NCI-H1417 (cell line): ENCODE measurements around the gene ELP6.

Experiments used
- DNase-seq, 3 experiments: peaks; one replicate each; lab custom pipeline; 2025; lab: John Stamatoyannopoulos, UW

The ELP6 gene, protein sequence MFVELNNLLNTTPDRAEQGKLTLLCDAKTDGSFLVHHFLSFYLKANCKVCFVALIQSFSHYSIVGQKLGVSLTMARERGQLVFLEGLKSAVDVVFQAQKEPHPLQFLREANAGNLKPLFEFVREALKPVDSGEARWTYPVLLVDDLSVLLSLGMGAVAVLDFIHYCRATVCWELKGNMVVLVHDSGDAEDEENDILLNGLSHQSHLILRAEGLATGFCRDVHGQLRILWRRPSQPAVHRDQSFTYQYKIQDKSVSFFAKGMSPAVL

DNA sequence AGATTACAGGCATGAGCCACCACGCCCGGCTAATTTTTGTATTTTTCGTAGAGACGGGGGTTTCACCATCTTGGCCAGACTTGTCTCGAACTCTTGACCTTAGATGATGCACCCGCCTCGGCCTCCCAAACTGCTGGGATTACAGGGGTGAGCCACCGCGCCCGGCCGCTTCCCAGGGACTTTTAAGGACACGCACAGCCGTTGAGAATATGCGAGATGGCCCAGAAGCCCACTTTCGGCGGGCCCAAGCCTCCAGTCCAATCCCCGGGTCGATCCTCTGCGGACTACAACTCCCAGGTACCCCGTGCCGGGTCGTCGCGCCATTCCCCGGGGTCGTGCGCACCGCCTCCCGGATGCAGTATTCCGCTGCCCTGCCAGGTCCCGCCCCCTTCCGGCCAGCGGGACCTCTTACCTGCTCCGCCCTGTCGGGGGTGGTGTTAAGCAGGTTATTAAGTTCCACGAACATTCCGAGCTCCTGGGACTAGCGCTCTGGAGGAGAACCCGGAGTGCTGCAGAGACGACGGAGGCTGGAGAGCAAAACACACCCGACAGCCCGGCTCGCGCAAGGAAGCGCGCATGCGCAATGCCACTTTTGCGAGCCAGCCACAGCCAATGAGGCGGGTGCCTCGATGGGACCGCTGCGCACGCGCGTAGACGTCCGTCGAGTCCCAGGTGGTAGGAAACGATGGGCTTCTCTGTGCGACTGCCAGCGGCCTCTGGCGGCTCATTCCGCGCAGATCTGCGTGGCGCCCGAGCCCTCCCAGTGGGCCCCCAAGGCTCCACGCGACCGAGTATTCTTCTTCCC lies at the start of gene ELP6:
ELP6 (minus strand) TSS at position 588 of the 805 bp plus-strand sequence; CDS start at position 466, 122 bp downstream.
- DNase-seq, result peak; percentile 93 to 97 (median 96)

- no peak for DNase-seq
Observed at GRCh38 chr3:47556351-47556750, 42.8 kb upstream of the ELP6 start.

DNA sequence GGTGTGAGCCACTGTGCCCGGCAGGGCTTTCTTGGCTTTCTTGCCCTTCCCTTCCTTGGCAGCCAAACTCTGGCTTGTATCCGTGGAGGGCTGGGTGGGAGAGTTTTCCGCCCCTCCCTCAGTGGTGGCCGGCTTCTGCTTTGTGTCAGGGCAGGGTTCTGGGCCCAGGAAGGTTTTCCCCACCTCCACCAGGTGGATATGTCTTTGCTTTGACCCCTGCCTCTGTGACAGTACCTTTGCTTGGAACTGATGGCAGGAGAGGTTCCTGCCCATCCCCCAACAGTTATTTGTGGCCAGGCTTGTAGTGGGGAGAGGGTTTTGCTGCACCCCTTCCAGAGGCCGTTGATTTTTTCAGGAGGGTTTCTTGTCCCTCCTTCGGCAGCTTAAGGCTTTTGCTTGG lies 40.8 kb upstream of the ELP6 start:
- DNase-seq, result no peak

- DNase-seq, result no peak
Observed at GRCh38 chr3:47553407-47553806, 39.9 kb upstream of the ELP6 start.

DNA sequence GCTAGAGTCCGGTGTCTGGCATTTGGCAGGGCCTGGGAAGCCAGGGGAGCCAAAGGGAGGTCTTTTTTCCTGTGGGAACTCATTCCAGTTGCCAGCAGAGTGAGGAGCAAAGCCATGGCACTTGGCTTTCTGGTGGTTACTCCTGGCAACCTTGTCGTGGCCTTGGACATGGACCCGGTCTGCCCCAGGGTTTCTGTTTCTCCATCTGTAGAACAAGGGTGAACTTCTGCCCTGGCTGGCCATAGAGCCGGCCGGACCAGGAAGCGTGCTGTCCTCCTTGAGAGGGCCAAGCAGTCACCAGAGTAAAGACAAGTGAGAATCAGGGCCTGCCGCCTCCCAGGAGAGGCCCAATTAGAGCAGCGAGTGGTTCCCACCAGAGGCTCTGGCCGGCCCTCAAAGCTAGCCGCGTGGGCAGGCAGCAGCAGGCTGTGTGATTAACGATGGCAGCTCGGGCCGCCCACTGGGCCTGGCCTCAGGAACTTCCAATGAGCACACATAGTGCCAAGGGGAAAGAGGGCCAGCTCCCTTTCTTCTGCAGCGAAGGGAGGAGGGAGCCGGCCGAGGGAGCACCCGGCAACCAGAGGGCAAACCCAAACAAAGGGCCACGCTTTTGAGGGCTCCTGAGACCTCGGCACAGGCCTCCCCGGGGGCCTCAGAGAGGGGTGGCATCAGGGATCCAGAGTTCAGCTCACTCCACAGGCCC lies 29.1 kb upstream of the ELP6 start:
- DNase-seq, result peak in 2 of 3 experiments; percentile 0

DNA sequence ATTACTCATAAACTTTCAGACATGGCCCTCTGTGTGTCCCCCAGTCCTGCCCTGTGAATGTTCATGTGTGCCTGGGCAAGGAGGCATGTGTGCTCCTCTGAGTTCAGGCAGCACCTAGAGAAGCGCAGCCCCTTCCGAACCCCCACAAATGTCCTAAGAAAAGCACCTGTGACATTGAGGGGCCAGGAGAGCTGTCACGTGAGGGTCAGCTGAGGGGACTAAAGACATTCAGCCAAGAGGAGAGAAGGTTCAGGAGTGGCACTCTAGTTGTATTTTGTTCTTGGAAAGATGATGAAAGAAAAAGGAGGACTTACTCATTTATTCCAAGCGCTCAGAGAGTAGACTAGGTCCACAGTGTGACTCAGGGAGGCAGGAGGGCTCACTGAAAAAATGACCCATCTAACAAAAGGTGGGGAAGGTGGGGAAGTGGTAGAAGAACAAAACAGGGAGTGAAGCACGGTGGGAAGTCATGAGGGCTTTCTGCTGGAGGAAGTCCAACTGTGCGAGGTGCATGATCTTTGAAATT lies 28.1 kb upstream of the ELP6 start:
- DNase-seq, result no peak

DNA sequence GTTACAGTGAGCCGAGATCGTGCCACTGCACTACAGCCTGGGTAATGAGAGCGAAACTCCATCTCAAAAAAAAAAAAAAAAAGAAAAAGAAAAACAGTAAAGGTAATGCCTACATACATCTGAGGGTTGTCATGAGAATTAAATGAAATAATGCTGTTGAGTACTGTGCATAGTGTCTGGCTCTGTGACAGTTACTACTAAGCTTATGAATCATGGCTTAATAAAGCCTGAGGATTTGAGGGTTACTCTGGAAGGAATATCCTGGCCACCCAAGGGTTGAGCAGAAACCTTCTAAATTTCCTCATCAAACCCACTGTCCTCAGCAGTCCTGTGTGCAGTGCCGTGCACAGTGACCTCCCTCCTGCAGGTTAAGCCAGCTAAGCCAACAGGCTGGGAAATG lies 26.8 kb upstream of the ELP6 start:
- DNase-seq, result no peak

- DNase-seq, result no peak
Observed at GRCh38 chr3:47536967-47537366, 23.5 kb upstream of the ELP6 start.

- DNase-seq, result no peak
Observed at GRCh38 chr3:47536221-47536891, 22.8 kb upstream of the ELP6 start.

DNA sequence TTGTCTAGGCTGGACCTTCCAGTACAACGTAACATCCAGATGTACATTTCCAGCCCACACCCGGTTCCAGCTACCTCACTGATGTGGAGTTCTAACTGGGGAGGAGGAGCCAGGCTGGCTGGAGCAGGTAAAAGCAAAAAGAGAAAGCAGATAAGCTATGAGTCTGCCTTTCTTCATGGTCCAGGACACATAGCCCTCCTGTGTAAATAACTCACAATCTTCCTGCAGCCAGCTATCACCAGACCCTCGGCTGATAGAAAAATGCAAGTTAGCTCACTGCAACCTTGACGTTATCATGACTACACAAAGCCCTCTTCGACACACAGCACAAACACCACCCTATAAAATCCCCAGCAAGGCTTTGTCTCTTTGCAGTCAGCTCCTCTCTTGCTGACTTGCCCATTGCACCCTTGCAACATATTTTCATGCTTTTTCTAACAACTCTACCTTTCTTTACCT lies 20.5 kb upstream of the ELP6 start:
- DNase-seq, result no peak

DNA sequence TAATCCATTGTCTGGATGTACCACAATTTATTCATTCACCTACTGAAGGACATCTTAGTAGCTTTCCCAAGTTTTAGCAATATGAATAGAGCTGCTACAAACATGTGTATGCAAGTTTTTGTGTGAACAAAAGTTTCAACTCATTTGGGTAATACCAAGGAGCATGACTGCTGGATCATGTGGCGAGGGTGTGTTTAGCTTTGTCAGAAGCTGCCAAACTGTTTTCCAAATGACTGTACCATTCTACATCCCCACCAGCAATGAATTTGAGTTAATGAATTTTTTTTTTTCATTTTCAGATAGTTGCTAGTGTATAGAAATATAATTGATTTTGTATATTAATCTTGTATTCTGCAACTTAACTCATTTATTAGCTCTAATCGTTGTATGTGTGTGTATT lies 20.0 kb upstream of the ELP6 start:
- DNase-seq, result no peak

- DNase-seq, result no peak
Observed at GRCh38 chr3:47527952-47528725, 14.6 kb upstream of the ELP6 start.

- no peak for DNase-seq
Observed at GRCh38 chr3:47525617-47526016, 12.1 kb upstream of the ELP6 start.

- no peak for DNase-seq
Observed at GRCh38 chr3:47523310-47524073, 10.0 kb upstream of the ELP6 start.

DNA sequence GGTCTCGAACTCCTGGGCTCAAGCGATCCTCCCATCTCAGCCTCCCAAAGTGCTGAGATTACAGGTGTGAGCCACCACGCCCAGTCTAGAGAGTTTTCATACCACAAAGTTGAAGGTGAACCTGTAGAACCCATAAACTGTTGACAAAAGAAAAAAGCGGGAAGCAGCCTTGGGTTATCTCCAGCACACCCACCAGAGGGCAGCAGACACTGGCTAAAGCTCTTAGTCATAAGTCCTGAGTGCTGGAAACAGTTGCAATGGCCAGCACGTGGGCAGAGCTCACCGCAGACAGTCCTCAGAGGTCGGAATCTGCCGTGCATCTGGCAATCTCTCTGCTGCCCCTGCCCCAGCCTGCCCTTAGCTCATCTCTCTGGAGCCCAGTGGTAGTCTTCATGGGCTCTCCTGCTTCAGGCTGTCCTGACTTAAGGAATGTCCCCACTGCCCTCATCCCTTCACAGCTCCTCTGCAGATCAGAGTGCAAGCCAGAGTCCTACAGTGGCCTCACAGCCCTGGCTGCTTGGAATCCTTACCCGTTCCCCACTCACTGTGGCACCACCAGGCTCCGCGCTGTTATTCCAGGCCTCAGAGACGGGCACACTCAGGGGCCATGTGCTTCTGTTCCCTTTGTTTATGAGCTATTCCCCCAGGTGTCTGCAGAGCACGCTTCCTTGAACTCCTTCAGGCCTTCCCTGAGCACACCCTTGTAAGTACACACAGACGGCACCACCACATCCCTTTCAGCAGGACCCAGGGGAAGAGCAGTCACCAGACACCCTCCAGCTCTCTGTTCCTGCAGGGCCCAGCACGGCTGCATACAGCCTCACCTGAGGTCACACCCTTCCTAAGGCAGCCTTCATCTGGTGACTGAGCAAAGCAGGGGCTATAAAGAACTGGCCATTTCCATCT lies 8.8 kb upstream of the ELP6 start:
- peak; percentile 75 to 92 (median 82) for DNase-seq

DNA sequence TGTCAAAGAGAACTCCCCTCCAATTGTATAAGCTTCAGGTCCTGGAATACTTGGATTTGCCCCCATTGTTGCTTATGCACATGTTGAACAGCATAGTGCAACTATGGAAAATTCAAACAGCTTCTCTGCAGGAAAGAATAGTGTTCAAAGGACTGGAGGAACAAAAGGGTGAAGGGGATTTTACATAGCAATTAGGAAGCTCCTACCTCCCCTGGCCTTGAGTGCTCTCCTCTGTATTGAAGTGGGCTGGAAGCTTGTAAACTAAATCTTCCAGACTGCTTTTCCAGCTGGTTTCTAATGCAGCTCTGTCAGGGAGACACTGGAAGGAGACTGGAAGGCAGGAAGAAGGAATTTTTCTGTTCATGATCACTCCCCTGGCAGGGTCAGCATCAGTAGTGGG lies 7.2 kb upstream of the ELP6 start:
- DNase-seq, result peak in 2 of 3 experiments; percentile 14 to 21

DNA sequence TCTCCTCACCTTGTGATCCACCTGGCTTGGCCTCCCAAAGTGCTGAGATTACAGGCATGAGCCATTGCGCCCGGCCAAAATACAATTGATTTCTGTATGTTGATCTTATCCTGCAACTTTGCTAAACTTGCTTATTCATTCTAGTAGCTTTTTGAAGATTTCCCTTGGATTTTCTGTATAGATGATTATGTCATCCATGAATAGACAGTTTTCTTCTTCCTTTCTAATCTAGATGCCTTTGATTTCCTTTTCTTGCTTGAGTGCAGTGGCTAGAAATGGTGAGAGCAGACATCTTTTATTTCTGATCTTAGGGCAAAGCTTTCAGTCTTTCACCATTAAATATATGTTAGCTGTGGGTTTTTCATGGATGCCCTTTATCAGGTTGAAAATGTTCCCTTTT lies 4.4 kb upstream of the ELP6 start:
- no peak for DNase-seq

- peak in 1 of 3 experiments; percentile 17 for DNase-seq
Observed at GRCh38 chr3:47515864-47516319, 2.4 kb upstream of the ELP6 start.

- DNase-seq, result no peak
Observed at GRCh38 chr3:47515100-47515499, 1.6 kb upstream of the ELP6 start.
